HG03280 (cell line): Measurements from ENCODE around the gene DVL1.
"Not testable (repeated sequence)": the region's sequence is repeated elsewhere in the genome, so short reads cannot be mapped to it uniquely, and the experiment has no call there.

ENCODE experiments used
- ATAC-seq: cut with Tn5 transposase; IDR thresholded peaks from one replicate; pipeline ENCODE4 v1.9.1; 2021; ENCODE audit warnings: mild to moderate bottlenecking, moderate library complexity; ENCODE audit not compliant: unreplicated experiment

The DVL1 gene

DNA sequence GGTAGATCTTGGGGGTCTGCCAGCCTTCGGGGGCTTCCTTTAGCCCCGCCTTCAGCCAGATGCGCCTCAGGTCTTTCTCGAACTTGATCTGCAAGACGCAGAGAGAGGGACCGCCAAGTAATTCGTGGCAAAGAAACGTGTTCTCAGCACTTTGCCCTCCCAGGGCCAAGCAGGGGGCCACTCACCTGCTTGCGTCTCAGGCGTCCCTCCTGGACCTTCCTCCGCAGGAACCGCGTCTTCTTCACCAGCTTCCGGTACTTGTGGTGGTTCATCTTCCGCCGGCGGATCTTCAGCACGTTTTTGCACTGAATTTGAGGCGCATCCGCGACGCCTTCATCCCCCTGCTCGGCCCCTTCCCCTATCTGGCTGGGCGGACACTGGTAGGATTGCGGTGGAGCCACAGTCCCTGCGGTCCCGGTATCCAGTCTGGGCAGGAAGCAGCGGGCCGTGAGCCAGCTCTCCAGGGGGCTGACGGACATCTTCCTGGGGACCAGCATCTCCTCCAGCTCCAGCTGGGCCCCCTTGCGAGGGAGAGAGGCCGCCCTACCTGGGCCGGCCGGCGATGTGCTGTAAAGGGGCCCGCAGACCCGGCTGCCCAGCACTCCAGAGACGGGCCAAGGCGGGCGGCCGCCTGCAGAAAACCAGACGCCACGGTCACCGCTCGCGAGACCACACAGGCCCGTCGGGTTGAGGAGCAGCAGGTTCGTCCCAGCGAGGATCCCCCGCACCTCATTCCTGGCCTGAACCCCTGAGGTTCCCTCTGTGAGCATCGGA, 24.8 kb upstream of the DVL1 start:
- no peak for ATAC-seq

DNA sequence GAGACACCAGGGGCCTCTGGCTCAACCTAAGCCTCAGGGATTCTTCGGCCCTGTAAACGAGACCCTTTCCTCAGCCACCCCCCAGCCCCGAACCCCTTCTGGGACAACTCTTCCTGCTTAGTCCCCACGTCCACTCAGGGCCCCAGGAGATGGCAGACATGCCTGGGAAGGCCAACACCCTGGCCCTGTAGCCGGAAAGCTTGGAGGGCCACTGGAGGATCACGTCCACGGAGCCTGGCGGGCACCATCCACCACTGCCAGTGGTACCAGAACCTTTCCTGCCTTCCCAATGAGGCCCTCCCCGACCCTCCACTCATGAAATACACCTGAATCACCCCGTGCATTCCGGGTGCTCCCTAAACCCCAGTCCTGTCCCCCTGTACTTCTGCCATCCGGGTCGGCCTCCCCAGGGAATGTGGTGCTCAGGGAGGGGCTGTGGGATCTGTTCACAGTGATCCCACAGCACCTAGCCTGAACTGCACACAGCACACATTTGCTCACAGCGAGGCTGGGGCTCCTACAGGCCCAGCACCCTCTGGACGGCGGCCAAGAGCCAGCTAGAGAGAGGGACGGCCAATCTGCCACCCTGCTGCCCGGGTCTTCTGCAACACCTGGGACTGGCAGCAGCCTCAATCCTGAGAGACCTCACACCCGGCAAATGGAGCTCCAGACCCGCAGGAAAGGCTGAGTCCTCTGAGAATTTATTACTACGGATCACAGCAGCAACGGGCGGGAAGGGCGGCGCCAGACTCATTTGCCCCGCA, 24.0 kb upstream of the DVL1 start:
- no peak for ATAC-seq

DNA sequence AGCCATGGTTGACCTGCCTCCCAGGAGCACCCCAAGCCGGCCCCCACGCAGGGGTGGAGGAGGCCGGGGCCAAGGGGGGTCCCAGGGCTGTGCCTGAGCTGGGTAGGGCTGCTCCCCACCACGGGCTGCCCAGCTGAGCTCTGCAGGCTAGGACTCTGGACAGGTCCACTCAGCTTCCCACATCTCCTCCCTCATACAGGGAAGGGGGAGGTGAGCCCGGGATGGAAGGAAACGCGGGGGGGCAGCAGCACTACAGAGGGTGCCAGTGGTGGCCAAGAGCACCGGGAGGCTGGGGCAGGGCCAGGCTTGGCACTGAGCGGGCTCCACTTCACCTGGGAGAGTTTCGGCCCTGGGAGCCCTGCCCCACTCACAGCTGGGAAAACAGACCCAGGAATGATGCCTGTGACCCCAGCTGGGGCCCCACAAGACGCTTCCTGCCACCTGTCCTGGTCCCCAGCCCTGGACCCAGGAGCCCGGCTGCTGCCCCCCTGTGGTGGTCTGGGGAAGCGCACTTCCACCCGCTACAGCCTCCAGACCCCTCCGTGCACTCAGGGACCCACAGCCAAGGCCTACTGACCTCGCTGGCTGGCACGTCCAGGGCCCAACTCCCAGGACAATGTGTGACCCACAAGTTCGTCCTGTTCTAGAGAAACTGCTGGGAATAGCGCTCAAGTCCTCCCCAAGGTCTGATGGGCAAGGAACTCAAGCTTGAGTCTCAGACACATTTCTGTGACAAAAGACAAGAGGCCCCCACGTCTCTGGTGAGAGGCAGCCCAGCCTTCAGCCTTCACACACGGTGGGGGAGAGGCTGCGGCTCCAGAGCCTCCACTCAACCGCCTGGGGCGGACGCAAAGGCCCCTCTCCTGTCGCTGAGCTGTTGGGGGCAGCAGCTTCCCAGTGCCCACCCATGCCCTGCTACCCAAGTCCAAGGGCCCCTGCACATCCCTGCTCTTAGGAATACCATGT, 22.8 kb upstream of the DVL1 start:
- ATAC-seq, result no peak

DNA sequence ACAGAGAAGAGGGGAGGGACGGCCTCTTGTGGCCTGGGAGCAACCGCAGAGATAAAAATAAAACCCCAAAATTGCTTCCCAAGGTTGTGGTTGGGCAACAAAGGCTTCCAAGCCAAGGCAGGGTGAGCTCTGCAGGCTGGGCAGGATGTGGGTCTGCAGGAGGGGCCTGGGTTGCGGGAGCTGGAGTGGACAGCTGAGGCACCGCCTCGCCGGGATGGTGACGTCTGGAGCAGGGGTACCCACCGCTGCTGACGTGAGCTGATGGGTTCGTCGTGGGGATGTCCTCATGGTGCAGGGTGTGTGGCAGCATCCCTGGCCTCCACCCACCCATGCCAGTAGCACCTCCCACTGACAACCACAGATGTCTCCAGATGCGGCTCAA, 22.1 kb upstream of the DVL1 start:
- no peak for ATAC-seq

DNA sequence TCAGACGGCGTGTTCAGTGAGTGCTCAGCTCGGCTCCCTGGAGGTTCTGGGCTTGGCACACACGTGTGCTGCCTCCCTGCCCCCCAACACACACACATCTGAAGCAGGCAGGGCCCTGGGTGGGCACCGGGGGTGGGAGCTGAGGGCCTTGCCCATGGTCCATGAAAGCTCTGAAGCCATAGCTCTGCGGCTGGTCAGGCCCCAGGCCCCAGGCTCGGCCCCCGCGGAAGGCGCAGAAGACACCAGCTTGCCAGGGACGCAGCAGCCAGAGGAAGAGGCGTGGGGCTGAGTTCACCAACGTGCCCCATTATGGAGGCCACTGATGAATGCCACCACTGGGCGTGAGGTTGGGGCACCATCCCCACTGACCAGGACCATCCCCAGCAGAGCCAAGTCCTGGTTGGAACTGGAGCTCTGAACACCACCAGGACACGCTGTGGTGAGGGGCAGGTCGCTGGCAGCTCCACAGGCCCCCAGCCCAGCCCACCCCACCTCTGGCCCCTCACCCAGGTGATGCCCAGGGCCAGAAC, 21.6 kb upstream of the DVL1 start:
- no peak for ATAC-seq

DNA sequence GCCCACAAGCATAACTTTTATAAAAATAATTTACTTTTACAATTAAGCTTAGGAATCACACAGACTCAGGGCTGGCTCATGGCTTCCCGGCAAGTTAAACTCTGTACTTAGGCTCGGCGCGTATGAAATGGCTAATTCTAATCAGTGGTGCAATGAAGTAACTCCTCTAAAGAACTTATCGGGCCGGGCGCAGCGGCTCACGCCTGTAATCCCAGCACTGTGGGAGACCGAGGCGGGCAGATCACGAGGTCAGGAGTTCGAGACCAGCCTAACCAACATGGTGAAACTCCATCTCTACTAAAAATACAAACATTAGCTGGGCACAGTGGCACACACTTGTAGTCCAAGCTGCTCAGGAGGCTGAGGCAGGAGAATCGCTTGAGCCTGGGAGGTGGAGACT, 20.9 kb upstream of the DVL1 start:
- not testable (repeated sequence) for ATAC-seq

DNA sequence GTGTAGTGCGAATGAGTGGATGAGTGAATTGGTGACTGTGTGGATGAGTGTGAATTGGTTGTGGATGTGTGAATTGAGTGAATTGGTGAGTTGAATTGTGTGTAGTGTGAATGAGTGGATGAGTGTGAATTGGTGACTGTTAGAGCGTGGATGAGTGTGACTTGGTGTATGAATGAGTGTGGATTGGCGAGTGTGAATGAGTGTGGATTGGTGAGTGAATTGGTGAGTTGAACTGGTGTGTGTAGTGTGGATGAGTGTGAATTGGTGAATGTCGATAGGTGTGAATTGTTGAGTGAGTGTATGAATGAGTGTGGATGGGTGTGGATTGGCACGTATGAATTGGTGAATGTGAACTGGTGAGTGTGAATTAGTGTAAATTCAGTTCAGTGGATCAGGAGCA, 18.1 kb upstream of the DVL1 start:
- no peak for ATAC-seq

DNA sequence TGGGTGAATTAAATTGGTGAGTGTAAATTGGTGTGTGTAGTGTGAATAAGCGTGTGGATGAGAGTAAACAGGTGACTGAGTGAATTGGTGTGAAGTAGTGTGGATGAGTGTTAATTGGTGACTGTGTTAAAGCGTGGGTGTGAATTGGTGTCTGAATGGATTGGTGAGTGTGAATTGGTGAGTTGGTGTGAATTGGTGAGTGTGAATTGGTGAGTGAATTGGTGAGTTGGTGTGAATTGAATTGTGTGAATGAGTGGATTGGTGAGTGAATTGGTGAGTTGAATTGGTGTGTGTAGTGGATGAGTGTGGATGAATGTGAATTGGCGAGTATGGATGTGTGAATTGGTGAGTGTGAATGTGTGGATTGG, 17.5 kb upstream of the DVL1 start:
- no peak for ATAC-seq

DNA sequence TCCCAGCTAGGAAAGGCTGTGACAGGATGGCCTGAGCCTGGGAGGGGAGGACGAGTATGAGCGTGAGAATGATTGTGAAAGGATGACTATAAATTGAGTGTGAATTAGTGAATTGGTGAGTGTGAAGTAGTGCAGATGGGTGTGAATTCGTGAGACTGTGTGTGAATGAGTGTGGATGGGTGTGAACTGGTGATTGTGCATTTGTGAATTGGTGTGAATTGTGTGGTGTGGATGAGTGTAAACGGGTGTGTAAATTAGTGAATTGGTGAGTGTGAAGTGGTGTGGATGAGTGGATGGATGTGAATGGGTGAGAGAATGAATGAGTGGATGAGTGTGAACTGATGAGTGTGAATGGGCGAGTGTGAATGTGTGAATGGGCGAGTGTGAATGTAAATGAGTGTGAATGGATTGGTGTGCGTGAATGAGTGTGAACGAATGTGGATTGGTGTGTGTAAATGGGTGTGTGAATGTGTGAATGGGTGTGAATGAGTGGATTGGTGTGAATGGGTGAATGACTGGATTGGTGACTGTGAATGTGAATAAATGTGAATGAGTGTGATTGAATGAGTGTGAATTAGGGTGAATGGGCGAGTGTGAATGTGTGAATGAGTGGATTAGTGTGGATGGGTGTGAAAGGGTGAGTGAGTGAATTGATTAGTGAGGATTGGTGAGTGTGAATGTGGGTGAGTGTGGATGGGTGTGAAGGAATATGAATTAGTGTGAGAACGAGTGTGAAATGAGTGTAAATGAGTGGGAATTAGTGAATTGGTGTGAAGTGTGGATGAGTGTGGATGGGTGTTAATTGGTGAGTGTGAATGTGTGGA, 16.9 kb upstream of the DVL1 start:
- ATAC-seq, result no peak

DNA sequence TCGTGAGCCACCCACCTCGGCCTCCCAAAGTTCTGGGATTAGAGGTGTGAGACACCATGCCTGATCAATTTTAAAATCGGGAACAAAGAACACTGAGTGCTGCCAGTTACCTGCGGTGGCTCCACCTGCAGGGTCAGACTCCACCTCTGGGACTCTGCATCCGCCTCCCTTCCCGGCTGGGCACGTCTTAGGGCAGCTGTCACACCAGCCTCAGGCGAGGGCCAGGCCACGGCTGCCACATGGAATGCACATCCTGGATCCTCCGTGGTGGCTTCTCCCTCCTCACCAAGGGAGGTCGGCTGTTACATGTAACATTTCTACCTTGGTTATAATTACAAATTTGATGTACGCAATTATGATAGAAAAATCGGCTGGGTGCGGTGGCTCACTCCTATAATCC, 15.0 kb upstream of the DVL1 start:
- ATAC-seq, result no peak

DNA sequence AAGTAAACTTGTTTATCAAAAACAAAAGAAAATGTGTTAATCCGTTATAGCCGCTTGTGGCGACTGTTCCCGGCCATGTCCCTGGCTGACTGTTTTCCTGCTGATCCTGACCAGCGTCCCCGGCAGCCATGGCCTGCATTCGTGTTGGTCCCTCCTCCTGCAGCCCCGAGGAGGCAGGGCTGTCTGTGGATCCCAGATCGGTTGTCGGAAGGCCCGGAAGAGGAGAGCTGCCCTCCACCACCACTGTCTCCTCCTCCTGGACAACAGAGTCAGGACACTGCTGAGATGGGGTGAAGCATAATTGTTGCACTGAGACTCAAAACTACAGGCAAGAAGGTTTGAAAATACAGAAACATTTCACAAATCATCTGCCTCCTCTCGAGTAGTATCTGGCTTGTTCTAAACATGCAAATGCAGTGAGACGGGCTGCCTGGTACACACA, 12.8 kb upstream of the DVL1 start:
- ATAC-seq, result no peak

DNA sequence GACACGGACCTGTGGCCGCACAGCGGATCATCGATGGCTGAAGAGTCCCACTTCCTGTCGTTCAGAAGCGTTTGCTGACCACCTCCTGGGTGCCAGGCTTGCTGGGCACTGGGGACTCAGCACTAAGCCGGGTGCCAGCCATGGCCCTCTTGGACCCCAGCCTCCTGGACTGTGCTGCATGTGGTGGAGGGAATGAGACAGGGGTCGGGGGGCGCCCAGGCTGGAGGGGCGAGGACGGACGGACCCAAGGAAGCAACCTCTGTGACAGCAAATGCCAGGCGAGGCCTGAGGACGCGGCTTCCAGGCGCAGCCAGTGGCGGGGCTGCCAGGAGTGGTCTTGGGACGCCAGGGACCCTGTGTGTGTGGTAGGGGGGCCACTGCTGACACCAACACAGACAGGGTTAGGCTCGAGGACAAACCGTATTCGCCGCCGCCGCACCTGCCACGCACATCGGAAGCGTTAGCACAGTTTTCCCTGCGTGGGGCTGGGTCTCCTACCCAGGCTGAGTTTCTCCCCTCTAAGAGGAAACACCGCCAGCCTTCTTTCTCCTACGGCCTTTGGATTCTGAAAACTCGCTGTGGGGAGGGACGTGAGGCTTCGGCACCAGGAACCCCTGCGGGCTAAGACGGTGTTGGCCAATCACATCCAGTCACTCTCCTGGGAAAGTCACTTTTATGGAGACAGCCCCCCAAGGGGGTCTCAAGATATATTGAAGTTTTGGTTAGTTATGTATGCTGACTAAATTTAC, 12.2 kb upstream of the DVL1 start:
- ATAC-seq, result no peak

DNA sequence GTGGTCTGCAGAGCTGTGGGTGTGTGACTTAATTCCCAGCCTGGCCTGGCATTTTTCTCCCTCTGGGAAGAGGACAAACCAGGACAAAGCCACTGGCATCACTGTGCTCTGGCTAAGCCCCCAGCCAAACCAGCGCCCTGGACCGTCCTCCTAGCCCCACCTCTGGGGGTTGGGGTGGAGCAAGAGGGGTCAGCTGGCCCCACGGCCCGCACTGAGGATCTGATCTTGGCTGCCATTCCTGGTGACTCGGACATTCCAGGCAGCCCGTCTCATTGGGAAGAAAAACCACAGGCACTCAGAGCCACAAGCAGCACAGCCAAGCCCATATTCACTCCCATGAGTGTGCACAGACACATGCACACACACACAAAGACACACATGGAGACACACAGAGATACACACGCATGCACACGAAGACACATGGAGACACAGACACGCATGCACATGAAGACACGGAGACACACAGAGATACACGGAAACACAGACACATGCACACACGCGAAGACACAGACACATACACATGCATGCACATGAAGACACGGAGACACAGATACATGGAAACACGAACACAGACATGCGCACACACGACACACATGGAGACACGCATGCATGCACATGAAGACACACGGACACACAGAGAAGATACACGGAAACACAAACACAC, 11.4 kb upstream of the DVL1 start:
- no peak for ATAC-seq

DNA sequence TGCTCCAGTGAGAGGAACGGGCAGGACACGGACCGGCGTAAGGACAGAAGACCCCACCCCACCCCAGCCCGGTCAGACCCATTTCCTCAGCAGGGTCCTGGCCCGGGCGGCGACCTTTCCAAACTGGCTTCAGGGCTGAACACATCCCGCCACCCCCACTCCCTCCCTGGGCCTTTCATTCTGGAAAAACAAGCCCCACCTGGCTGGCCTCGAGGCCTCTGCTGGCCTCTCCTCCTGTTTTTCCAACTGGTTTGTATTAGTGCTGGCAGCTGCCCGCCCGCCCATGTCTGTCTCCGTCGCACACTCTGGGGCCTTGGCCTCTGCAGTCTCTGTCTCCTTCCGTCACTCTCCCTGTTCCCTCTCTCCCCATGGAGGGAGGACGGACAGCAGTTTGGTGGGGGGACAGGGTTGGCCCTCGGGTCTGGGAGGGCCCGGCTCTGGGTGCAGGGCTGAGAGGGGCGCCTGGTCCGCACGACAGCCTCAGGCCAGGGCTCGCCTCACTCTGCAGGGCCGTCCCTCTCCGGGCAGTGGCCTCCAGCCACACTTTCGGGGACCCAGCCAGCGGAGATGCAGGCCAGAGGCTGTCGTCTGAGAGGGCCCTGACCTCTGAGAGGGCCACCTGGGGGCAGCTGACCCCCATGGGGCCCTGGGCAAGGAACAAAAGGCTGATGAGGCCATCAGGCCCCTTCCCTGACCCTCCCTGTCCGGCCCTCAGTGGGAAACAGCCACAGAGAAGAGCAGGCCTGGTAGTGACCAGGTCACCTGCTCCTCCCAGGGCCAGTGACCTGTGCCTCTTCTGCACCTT, 10.6 kb upstream of the DVL1 start:
- ATAC-seq, result no peak

DNA sequence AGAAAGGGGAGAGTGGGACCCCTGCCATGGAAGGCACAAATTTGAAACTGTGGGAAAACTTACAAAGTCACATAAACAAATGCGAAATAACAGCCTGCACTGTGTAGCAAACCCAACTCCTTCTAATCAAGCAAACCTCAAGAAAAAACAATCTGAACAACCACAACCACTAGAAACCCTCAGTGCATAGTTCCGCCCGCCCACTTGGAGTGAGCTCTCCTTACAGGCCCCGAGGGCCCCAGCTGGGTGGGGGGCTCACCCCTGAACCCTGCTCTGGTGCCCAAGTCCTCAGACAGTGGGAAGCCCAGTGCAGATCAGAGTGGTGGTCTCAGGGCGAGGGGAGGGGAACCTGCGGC, 10.1 kb upstream of the DVL1 start:
- ATAC-seq, result no peak

DNA sequence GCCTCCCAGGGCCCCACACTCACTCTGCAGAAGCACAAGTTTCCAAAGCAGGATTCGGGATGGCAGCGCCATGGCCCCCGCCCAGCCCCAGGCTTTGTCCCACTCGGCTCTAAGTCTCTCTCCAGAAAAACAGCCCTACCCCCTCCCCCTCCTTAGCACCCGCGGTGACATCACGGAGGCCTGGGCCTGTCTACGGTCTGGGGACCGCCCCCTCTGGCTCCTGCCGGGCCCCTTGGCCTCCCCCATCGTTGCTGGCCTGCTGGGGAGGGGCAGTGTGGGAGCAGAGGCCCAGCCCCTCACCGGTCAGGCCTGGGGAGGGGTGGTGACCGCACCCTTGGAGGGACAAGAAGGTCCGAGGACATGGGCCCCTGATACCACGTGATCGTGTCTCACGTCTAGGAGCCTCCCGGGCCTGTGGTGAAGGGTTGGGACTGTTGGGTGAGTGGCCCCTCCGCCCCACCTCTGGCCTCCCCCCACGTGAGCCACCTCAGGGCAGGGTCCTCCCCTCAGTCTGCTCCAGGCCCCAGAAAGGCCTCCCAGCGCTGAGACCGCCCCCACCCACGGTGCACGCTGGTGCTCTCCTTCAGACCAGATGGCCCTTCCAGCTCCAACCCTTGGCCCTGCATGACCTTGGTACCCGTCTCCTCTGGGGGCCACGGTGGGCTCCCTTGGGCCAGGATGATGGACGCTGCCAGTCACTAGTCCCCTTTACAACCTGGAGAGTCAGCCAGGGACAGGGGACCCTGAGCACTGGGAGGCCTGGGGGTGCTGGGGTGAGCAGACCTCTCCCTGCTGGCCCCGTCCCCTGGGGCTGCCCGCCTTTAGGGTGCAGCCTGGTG, 9.4 kb upstream of the DVL1 start, which contains the start of gene MXRA8:
MXRA8 (minus strand) TSS at position 123 of the 839 bp plus-strand sequence; CDS start at position 72, 51 bp downstream.
- no peak for ATAC-seq

DNA sequence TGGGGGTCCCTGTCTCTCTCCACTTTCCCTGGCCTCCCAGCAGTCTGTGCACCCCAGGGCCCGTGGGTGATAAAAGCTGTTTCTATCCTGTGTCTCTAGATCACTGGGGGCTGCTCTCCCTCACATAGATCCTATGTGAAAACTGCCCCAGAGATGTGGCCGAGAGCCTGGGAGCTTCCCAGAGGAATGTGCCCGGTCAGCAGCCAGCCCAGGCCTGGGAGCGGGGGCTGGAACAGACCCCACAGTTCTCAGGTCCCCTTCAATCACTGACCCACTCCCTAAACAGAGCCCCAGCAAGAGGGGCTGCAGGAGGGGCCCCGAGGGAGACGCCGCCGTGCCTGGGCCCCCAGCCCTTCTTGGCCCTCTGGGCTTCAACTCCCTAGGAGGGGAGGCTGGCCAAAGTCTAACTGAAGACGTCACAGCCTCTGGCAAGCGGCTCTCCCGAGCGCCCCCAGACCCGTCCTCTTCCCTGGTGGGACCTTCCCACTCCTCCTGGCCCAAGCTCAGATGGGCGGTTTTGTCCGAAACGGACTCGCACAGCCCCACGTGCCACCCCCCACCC, 8.7 kb upstream of the DVL1 start:
- ATAC-seq, result no peak
